Stimulated activated CD8-positive, alpha-beta memory T cell treated with anti-CD3 and anti-CD28 coated beads, Interleukin-7, amount 100 ng/mL, for 4 hours (primary cell): ENCODE measurements around the gene RIPPLY3.

Source experiments
- DNase-seq, 2 donors: peaks; one replicate each; pipeline ENCODE4 v3.0.0-alpha.2; 2020; ENCODE audit warnings: low read depth in 2 of 2

Gene RIPPLY3

GRCh38 chr21:37061926-37062592, 55.6 kb downstream of the RIPPLY3 start:
- DNase-seq, result no peak

- DNase-seq, result no peak
These were observed 56.1 kb downstream of the RIPPLY3 start for GRCh38 chr21:37062593-37062935.

- DNase-seq, result no peak
These were observed 56.9 kb downstream of the RIPPLY3 start for GRCh38 chr21:37063433-37063832.

DNA sequence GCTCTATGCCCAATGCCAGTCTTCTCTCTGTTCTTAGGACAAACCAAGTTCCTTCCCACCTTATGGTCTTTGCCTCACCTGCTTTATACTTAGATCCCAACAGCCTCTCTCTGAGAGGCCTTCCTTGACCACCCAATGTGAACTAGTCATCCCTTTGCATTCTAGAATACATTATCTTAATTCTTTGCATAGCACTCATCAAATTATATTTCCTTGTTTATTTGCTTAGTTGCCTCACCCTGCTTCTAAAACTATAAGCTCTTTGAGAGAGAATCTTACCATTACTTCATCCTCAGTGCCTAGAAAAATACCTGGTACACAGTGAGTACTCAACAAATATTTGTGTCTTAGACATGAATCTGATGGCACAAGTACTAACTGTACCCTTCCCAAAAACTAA, 58.3 kb downstream of the RIPPLY3 start:
- DNase-seq, result no peak

- DNase-seq, result no peak
These were observed 59.2 kb downstream of the RIPPLY3 start for GRCh38 chr21:37065561-37066177.
